Melanocyte of skin (primary cell): ENCODE measurements around the gene C19orf12. TPM values are rescaled to one million over a fixed set of nuclear protein-coding genes. Genes with fewer than 3 reads are reported as not detected.

Experiments used
- total RNA-seq, 2 donors: library from RNA; depleted of rRNA; stranded (reverse); fragments of >200 nt; gene quantifications; 2 replicates each; pipeline ENCODE4 v1.2.3, GENCODE V29; 2012

C19orf12 gene
- total RNA-seq, result 100 to 1,000 TPM; 160 to 277 TPM

GRCh38 chr19:29714953-29715700, at the start of gene C19orf12:
C19orf12 (minus strand) TSS chr19:29715261; CDS start chr19:29708413, 6,848 bp downstream.

DNA sequence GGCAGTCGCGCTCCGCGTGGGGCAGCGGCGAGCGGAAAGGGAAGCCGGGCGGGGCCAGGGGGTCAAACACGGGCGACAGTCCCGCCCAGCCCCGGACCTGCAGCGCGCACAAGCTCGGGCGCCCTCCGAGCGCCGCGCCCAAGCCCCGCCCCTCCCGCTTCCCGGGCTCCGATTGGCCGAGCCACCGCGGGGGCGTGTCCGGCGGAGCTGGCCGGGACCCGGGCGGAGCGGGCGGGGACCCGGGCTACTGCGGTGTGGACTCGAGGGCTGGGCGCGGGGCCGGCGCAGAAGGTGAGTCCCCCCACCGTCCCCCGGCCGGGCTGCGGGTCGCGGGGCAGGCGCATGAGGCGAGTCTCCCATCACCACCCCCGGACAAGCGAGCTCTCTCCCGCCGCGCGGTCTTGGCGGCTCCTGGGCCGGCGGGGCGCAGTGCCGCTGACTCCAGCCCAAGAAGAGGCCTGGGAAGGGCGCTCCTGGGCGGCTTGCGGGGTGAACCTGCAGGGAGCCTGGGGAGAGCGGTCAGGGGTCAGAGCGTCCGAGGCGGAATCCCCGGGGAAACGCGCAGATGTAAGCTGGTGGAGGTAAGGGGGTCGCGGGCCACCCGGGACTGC, 49.7 kb downstream of the C19orf12 start, which contains the start of gene PLEKHF1:
PLEKHF1 (plus strand) TSS at position 247 of the 611 bp plus-strand sequence. CDS start 8,379 bp downstream, outside the sequence.

Other genes starting within 250 kb of the C19orf12 start
- not detected for gene VSTM2B, start 189.3 kb downstream of the C19orf12 start, total RNA-seq
- gene POP4, start 109.0 kb downstream of the C19orf12 start, total RNA-seq, result 100 to 1,000 TPM in 1 of 2 donors, 10 to 100 TPM in 1; 63.3 to 103 TPM
- gene PLEKHF1, start 49.8 kb downstream of the C19orf12 start, total RNA-seq, result 10 to 100 TPM; 14.8 to 28.3 TPM
- gene CCNE1, start 96.7 kb upstream of the C19orf12 start, total RNA-seq, result 10 to 100 TPM in 1 of 2 donors, 1 to 10 TPM in 1; 4.8 to 18.0 TPM
- gene URI1, start 227.0 kb upstream of the C19orf12 start, total RNA-seq, result 10 to 100 TPM; 44.4 to 57.9 TPM